Immature natural killer cell (primary cell): ENCODE measurements around the gene RNF152. TPM values are rescaled to one million over a fixed set of nuclear protein-coding genes. Genes with fewer than 3 reads are reported as not detected.

ENCODE experiments used
- DNase-seq, 3 donors: peaks; one replicate each; pipeline ENCODE4 v3.0.0; 2022; ENCODE audit warnings: mixed read lengths in 1 of 3
- H3K27ac Mint-ChIP-seq, 6 donors: one replicate each; pipeline ENCODE4 v1.8.0; 2020; ENCODE audit warnings: mixed read lengths in 6 of 6, mild to moderate bottlenecking in 5 of 6, inconsistent platforms in 4 of 6, moderate library complexity in 3 of 6
- H3K27me3 Mint-ChIP-seq, 3 donors: one replicate each; pipeline ENCODE4 v1.8.0; 2020 to 2021; ENCODE audit warnings: low read depth in 3 of 3, mild to moderate bottlenecking in 3 of 3, mixed read lengths in 3 of 3, moderate library complexity in 3 of 3, inconsistent platforms in 1 of 3
- H3K36me3 Mint-ChIP-seq, 3 donors: one replicate each; pipeline ENCODE4 v1.8.0; 2020; ENCODE audit warnings: mixed read lengths in 3 of 3, inconsistent platforms in 2 of 3, mild to moderate bottlenecking in 2 of 3
- H3K4me1 Mint-ChIP-seq, 2 donors: one replicate each; pipeline ENCODE4 v1.8.0; 2020; ENCODE audit warnings: inconsistent platforms in 2 of 2, mild to moderate bottlenecking in 2 of 2, mixed read lengths in 2 of 2, moderate library complexity in 1 of 2
- H3K4me3 Mint-ChIP-seq, 5 donors: one replicate each; pipeline ENCODE4 v1.8.0; 2020; ENCODE audit warnings: mild to moderate bottlenecking in 5 of 5, mixed read lengths in 5 of 5, inconsistent platforms in 3 of 5, moderate library complexity in 3 of 5
- H3K9me3 Mint-ChIP-seq, 6 donors: one replicate each; pipeline ENCODE4 v1.8.0; 2020; ENCODE audit warnings: mild to moderate bottlenecking in 6 of 6, mixed read lengths in 6 of 6, inconsistent platforms in 4 of 6, moderate library complexity in 3 of 6
- polyA plus RNA-seq, 3 donors: library from polyadenylated mRNA; unstranded; fragments of 300-500 nt; fragmentation: Illumina TruSeq; gene quantifications; one replicate each; pipeline ENCODE4 v1.2.3, GENCODE V29; 2021

The RNF152 gene
- polyA plus RNA-seq, 3 donors from 2014 or later = 0.07 TPM; not detected in 2

GRCh38 chr18:61838521-61838920 is 54.3 kb downstream of the RNF152 start:
- H3K9me3 Mint-ChIP-seq = peaks cover 0 to 6% (median 0%) of the 10 kb centered on the region in 6 donors
- H3K27me3 Mint-ChIP-seq = peaks cover 0 to 7% (median 2%) of the 10 kb centered on the region in 3 donors
- peaks cover 9 to 14% of the 10 kb centered on the region in 2 donors for H3K4me1 Mint-ChIP-seq
- no peak overlapping the region for H3K4me3 Mint-ChIP-seq
- H3K36me3 Mint-ChIP-seq = peaks cover 0 to 6% (median 0%) of the 10 kb centered on the region in 3 donors
- H3K27ac Mint-ChIP-seq = no peak overlapping the region
- no peak for DNase-seq

GRCh38 chr18:61833978-61834377 is 58.8 kb downstream of the RNF152 start:
- Mint-ChIP-seq H3K9me3 (peaks cover 0 to 5% (median 0%) of the 10 kb centered on the region in 6 donors), H3K27ac (peak overlapping the region in 1 of 6 donors; percentile 23), H3K4me1 (peaks cover 17 to 25% of the 10 kb centered on the region in 2 donors), H3K36me3 (peaks cover 0 to 4% (median 0%) of the 10 kb centered on the region in 3 donors), H3K27me3 (peaks cover 1 to 7% (median 2%) of the 10 kb centered on the region in 3 donors), H3K4me3 (peak overlapping the region in 4 of 5 donors; percentile 6 to 72 (median 51))
- no peak for DNase-seq

DNA sequence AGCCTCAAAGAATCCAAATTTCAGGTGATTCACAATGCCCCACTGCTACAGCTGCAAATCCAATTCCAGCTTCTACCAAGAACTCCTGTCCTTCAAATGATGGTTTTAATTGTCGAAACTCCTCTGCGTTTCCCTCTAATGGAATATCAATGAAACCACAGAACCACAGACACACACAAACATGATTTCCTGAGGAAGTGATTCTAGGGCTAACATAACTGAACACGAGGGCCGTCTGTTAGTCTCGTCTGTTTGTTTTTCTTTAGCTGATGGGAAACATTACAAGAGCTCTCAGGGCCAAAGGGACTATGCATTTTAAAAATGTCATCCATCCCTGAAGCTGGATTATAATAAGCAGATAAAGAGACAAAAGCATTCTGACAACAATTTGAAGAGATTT is 59.4 kb downstream of the RNF152 start:
- Mint-ChIP-seq H3K4me3 (peak overlapping the region in 4 of 5 donors; percentile 6 to 72 (median 51)), H3K27me3 (peaks cover 2 to 5% (median 4%) of the 10 kb centered on the region in 3 donors), H3K9me3 (peaks cover 0 to 5% (median 0%) of the 10 kb centered on the region in 6 donors), H3K4me1 (peaks cover 17 to 25% of the 10 kb centered on the region in 2 donors), H3K27ac (no peak overlapping the region), H3K36me3 (no peaks in the 10 kb centered on the region)
- peak in 1 of 3 donors; percentile 9 for DNase-seq

- Mint-ChIP-seq H3K9me3 (peaks cover 0 to 5% (median 0%) of the 10 kb centered on the region in 6 donors), H3K36me3 (no peaks in the 10 kb centered on the region), H3K27me3 (peaks cover 2 to 7% (median 4%) of the 10 kb centered on the region in 3 donors), H3K4me1 (peaks cover 17 to 25% of the 10 kb centered on the region in 2 donors), H3K4me3 (peak overlapping the region in 2 of 5 donors; percentile 27 to 51), H3K27ac (no peak overlapping the region)
- no peak for DNase-seq
These were observed 59.9 kb downstream of the RNF152 start for GRCh38 chr18:61832858-61833257.

DNA sequence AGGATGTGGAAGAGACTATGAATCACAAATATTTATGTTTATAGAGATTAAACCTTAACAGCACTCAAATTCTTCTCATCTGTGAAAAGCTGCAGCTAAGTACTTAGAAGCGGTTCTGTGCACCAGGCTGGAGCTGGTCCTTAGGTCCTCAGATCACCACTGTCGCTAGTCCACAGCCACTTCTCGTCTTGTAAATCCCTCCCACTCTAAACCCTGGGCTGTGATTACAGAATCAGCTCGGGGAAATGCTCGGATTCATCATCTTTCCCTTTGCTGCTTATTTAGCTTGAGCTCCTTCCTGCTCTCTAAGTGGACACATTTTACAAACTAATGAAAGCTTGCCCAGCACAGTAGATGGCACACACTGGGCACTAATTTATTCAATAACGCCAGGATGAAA is 61.7 kb downstream of the RNF152 start:
- DNase-seq = no peak
- no peaks in the 10 kb centered on the region for H3K9me3 Mint-ChIP-seq

GRCh38 chr18:61829108-61829507 is 63.7 kb downstream of the RNF152 start:
- DNase-seq = no peak
- Mint-ChIP-seq H3K4me3 (no peak overlapping the region), H3K9me3 (no peaks in the 10 kb centered on the region), H3K36me3 (no peaks in the 10 kb centered on the region), H3K27ac (no peak overlapping the region), H3K27me3 (peaks cover 2 to 4% (median 3%) of the 10 kb centered on the region in 3 donors), H3K4me1 (peaks cover 14 to 17% of the 10 kb centered on the region in 2 donors)

More for the DNA sequence above, 61.7 kb downstream of the RNF152 start:
- Mint-ChIP-seq H3K4me3 (no peak overlapping the region), H3K27ac (no peak overlapping the region), H3K4me1 (peaks cover 17 to 25% of the 10 kb centered on the region in 2 donors), H3K27me3 (peaks cover 2 to 4% (median 3%) of the 10 kb centered on the region in 3 donors), H3K36me3 (no peaks in the 10 kb centered on the region)

GRCh38 chr18:61827591-61827990 is 65.2 kb downstream of the RNF152 start:
- Mint-ChIP-seq H3K27me3 (peaks cover 2 to 5% (median 3%) of the 10 kb centered on the region in 3 donors), H3K4me3 (no peak overlapping the region), H3K36me3 (no peaks in the 10 kb centered on the region), H3K27ac (no peak overlapping the region), H3K4me1 (peaks cover 0 to 1% of the 10 kb centered on the region in 2 donors), H3K9me3 (no peaks in the 10 kb centered on the region)
- DNase-seq = no peak

DNA sequence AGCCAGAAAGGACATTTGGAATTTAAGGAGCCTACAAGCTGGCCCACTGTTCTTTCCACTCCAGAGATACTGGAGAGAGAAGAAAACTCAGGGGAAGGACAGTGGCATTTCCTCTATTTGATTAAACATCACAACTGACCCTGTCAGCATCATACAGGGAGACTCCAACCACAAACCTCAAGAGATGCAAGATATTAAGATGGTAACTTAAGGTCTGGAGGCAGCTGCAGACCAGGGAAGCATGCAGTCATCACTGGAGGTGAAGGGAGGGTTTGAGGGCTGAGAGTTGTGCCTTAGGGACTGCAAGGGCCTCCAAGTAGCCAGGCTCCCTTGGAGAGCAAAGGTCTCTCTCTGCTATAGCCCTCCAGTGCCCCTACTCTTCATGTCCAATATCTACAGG is 67.4 kb downstream of the RNF152 start:
- H3K36me3 Mint-ChIP-seq = no peaks in the 10 kb centered on the region
- no peaks in the 10 kb centered on the region for H3K9me3 Mint-ChIP-seq
- H3K4me1 Mint-ChIP-seq = no peaks in the 10 kb centered on the region
- H3K4me3 Mint-ChIP-seq = no peak overlapping the region
- H3K27ac Mint-ChIP-seq = no peak overlapping the region
- no peak for DNase-seq
- peaks cover 2 to 6% (median 3%) of the 10 kb centered on the region in 3 donors for H3K27me3 Mint-ChIP-seq

DNA sequence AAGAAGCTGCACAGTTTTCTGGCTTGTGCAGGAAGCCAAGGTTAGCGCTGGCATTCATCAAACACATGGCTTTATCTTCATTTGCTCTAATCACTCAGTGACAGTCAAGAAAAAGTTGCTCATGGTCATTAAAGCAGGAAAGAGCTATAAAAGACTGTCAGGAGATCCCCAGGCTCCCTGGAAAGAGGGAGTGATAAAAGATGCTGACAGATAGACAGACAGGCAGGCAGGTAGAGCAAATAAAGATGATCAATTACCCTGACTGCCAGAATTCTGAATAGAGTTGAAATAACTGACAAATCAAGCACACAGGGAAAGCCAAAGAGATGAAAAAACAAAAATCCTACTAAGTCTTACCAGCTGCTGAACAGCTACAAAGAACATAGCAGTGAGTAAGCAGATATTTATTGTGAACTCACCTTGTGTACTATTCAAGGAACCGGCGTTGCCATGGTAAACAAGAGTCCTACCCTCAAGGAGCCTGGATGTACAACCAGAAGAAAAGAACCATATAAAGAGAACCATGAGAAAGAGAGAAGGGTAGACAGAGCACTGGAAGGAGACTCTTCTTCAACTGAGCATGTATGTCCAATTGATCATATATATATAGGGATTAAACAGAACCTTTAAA is 68.0 kb downstream of the RNF152 start:
- Mint-ChIP-seq H3K27ac (no peak overlapping the region), H3K9me3 (no peaks in the 10 kb centered on the region), H3K36me3 (no peaks in the 10 kb centered on the region), H3K27me3 (peaks cover 2 to 5% (median 3%) of the 10 kb centered on the region in 3 donors), H3K4me1 (no peaks in the 10 kb centered on the region), H3K4me3 (no peak overlapping the region)
- no peak for DNase-seq

GRCh38 chr18:61823595-61823994 is 69.2 kb downstream of the RNF152 start:
- Mint-ChIP-seq H3K4me1 (no peaks in the 10 kb centered on the region), H3K9me3 (no peaks in the 10 kb centered on the region), H3K27me3 (peaks cover 0 to 6% (median 2%) of the 10 kb centered on the region in 3 donors), H3K27ac (no peak overlapping the region), H3K36me3 (no peaks in the 10 kb centered on the region), H3K4me3 (no peak overlapping the region)
- DNase-seq = no peak

DNA sequence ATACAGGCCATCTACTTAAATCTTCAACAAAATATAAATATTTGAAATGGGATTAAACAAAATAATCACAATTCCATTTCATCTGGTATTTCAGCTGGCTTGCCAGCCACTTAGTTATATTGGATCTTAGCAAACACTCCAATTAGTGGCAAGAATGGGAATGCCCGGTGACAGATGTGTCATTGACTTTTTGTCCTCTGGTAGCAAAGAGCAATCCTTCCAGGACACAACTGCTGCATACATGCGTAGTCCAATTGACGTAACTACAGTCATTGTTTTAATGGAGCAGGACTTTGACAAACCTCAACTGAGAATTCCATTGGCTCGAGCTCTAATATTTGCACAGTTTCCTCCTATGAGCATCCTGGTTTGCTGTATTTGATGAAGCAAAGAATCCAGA is 69.9 kb downstream of the RNF152 start:
- no peak for DNase-seq
- Mint-ChIP-seq H3K4me3 (no peak overlapping the region), H3K4me1 (no peaks in the 10 kb centered on the region), H3K36me3 (no peaks in the 10 kb centered on the region), H3K27me3 (peaks cover 0 to 3% (median 2%) of the 10 kb centered on the region in 3 donors), H3K9me3 (no peaks in the 10 kb centered on the region), H3K27ac (no peak overlapping the region)

DNA sequence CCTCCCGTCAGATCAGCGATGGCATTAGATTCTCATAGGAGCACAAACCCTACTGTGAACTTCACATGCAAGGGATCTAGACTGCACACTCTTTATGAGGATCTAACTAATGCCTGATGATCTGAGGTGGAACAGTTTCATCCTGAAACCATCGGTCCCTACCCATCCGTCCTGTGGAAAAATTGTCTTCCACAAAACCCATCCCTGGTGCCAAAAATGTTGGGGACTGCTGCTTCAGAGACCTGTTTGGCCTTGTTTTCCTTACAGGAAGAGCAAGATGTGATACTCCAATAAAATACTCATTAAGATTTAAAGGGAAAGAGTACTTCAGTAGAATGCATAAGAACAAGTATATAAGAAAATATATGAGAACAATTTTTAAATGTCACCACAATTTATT is 71.1 kb downstream of the RNF152 start:
- Mint-ChIP-seq H3K4me1 (no peaks in the 10 kb centered on the region), H3K9me3 (no peaks in the 10 kb centered on the region), H3K27ac (no peak overlapping the region), H3K27me3 (peaks cover 0 to 3% (median 3%) of the 10 kb centered on the region in 3 donors), H3K36me3 (no peaks in the 10 kb centered on the region), H3K4me3 (no peak overlapping the region)
- DNase-seq = no peak

DNA sequence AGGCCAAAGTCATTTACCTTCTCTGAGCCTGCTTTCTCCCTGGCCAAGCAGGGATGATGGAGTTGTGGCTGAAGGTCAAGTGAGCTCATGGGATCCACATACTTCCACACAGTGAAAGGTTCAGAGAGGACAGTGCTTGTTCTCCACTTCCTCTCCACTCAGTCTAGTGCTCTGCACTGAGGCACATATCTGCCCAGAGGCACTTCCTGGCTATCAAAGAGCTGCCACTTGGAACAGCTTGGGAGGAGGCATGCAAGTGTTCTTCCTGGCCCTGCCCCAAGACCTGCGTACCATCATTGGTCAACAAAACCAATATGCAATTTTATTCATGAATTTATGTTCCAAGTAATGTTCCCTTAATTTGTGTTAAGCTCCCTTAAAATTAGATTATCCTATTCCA is 71.9 kb downstream of the RNF152 start:
- no peak for DNase-seq
- Mint-ChIP-seq H3K4me3 (no peak overlapping the region), H3K4me1 (no peaks in the 10 kb centered on the region), H3K36me3 (no peaks in the 10 kb centered on the region), H3K27ac (no peak overlapping the region), H3K9me3 (no peaks in the 10 kb centered on the region), H3K27me3 (peaks cover 0 to 5% (median 3%) of the 10 kb centered on the region in 3 donors)

DNA sequence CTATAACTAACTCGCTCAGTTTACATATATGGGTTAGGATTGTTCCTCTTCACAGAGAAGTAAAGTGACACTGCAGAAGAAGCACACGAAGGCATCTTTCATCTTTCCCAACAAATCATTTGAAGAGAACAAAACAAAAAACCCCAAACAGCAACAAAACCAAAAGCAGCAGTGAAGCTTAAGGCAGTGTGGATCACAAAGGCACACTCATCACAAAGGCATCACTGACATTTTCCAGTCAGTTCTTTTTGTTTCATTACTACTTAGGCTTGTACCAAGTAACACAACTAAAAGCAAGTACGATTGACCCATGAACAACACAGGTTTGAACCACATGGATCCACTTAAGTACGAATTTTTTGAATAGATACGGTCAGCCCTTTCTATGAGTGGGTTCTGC is 75.7 kb downstream of the RNF152 start:
- Mint-ChIP-seq H3K4me1 (no peaks in the 10 kb centered on the region), H3K4me3 (no peak overlapping the region), H3K27ac (no peak overlapping the region), H3K9me3 (no peaks in the 10 kb centered on the region), H3K27me3 (peaks cover 3 to 5% (median 3%) of the 10 kb centered on the region in 3 donors), H3K36me3 (no peaks in the 10 kb centered on the region)
- no peak for DNase-seq
